ENCODE measurements around the gene SSR2.
"Not testable (repeated sequence)": the region's sequence is repeated elsewhere in the genome, so short reads cannot be mapped to it uniquely, and the experiment has no call there.

The SSR2 gene

DNA sequence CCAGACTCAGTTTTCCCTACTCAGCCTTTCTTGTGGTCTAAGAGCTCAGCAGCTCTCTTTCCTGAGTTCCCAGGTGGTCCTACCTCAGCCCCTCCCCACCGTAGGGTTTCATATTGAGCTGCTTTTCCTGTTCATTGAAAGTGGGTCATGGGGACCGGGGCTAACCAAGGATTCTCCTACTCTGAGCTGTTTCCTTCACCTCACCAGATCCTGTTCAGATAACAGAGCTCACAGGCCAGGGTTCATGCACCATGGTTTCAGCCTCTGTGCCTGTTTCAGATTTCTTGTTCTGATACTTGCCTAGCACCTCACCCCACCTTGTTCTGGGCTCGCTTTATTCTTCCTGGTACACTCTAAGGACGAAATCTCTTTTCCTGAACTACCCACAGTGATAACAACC is 24.3 kb upstream of the SSR2 start:
- FAIRE-seq: no peak

DNA sequence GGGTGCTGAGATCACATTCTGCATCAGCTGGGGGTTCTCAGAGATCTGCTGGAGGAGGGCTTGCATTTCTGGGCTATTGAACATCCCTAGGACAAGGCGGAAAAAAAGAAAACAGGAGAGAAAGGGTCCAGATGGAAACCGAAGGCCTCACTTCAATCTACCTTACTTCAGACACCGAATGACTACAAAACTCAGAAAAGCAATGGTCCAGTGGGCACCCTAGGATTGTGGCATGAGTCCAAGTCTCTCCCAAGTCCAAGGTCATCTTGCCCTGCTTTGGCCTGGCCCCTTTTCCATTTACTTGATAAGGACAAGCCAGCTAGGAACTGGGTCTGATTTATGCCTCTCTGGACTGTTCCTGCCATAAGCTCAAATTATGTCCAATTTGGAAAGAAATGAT is 22.1 kb upstream of the SSR2 start:
- FAIRE-seq: no peak

DNA sequence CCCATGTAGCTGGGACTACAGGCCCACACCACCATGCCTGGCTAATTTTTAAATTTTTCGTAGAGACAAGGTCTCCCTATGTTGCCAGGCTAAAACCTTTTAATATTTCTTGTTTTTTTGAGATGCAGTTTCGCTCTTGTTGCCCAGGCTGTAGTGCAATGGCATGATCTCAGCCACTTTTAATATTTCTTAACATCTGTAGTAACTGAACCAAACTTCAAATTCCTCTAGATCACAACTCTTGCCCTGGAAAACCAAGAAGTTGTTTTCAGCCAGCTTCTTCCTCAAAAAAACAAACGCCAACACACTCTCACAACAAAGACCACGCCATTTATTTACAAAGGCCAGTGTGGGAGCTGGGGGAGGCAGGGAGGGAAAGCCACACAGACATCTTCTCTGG is 14.2 kb upstream of the SSR2 start:
- not testable (repeated sequence) for FAIRE-seq

DNA sequence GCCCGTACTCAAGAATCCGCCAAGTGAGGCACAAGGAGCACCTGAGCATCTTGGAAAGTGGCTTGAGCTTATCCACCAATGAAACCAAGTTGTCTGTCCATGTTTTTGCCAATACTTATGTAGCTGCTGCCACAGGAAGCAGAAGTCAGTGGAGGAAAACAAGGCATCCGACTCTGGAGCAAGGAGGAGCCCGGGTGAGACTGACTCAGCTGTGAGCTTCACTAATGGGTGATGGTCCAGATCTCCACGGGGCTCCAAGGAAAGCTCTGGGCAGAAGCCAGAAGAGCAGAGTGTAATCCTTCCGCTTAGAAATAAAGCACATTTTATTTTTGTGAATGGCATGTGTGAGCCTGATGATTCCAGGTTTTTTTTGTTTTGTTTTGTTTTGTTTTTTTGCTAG is 12.3 kb upstream of the SSR2 start:
- no peak for FAIRE-seq

DNA sequence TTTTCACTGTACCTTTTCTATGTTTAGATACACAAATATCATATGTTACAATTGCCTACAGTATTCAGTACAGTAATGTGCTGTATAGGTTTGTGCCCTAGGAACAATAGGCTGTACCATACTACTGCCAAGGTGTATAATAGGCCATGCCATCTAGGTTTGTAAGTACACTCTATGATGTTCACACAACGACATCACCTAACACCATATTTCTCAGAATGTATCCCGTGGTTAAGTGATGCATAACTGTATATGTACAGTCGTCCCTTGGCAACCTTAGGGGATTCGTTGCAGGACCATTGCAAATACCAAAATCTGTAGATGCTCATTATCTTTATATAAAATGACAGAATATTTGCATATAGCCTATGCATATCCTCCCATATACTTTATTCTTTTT is 5.8 kb upstream of the SSR2 start:
- FAIRE-seq: no peak

- no peak for FAIRE-seq
Measured at GRCh38 chr1:156025876-156026275, 5.1 kb upstream of the SSR2 start.

GRCh38 chr1:156024801-156025200 is 4.0 kb upstream of the SSR2 start:
- FAIRE-seq: no peak

GRCh38 chr1:156021954-156022353 is 1.2 kb upstream of the SSR2 start:
- FAIRE-seq: no peak

- FAIRE-seq: no peak
Measured at GRCh38 chr1:156021093-156021428, 310 bp upstream of the SSR2 start.

DNA sequence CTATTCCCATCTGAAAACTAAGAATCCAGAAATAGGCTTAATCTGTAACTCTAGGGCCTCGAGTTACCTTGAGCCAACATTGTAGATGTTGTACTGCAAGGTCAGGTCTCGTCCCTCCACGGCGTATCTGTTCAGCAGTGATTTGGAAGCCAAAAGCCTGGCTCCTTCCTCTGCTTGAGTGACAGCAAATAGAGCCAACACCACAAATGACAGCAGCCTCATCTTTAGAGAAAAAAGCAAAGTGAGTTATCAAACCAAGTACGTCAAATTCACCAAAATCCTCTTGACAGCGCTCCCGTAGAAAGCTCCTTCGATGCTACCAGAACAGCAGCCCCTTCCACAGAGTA is 832 bp downstream of the SSR2 start:
- FAIRE-seq: no peak

GRCh38 chr1:156014829-156015228 is 5.9 kb downstream of the SSR2 start:
- FAIRE-seq: no peak

DNA sequence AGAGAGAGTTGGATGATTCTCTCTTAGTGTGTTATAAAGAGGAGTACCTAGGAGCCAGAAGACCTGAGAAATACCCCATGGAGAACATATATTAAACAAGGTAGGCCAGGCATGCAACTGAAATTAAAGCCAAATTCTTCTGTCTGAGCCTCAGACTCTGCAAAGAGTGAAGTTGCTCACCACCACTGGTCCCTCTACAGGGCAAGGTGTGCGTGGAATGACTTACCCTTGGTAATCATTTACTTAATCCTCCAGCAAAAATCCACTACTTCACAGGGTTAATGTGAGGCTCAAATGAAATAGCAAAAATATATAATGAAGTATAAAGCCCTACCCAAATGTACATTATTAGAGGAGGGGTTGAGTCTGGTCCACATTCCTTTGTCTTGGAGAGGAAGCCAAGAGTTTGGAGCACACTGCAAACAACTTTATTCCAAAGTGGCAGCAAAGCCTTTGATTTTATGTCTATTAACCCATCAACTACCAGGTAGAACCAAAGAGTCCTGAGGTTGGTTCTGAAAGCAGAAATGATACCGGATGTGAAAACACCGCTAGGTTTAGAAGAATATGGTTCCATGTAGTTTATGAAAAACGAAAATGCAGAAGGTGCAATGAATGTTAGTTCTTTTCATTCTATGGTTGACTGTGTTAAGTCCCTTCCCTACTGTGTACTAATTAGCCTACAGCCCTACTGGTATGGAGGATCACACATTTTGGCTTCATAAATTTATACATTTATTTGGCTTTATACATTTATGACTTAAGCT is 8.5 kb downstream of the SSR2 start:
- FAIRE-seq: no peak

GRCh38 chr1:156009404-156009803 is 11.3 kb downstream of the SSR2 start:
- no peak for FAIRE-seq

- no peak for FAIRE-seq
Measured at GRCh38 chr1:156006666-156007376, 13.9 kb downstream of the SSR2 start.

GRCh38 chr1:156004843-156005584 is 15.7 kb downstream of the SSR2 start:
- no peak for FAIRE-seq

GRCh38 chr1:156003923-156004188 is 16.9 kb downstream of the SSR2 start:
- FAIRE-seq: no peak

DNA sequence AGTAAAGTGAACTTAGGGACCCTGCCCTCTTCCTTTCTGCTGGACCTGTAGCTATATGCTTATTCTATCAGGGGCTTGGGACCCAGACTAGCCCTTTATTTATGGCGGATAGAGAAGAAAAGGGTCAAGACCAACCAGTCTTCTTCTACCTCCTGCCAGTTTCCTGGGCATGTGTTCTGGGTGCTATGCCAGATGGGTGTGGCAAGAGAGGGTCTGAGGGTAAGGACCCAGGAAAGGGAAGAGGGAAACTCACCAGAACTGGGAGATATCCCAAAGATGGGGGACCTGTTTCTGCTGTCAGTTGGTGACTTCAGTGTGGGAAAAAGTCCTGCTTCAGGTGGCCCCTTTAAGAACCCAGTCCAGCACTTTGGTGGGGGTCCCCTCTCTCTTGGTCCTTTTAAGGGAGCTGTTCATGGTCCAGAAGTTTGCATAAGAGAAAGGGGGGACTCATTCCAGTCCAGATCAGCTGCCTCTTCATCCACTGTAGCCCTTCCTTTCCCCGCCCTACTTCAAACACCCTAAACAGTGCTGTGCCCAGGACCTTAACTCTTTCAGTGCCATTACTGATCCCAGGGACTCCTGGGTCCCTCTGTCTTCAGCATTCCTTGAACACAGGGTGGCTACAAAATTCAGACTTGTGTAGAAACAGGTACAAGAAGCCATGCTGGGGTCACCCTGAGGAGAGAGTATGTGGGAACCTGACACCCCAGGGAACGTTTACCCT is 18.4 kb downstream of the SSR2 start:
- FAIRE-seq: no peak

GRCh38 chr1:156001662-156002171 is 19.0 kb downstream of the SSR2 start:
- no peak for FAIRE-seq

- no peak for FAIRE-seq
Measured at GRCh38 chr1:156001021-156001661, 19.6 kb downstream of the SSR2 start.

DNA sequence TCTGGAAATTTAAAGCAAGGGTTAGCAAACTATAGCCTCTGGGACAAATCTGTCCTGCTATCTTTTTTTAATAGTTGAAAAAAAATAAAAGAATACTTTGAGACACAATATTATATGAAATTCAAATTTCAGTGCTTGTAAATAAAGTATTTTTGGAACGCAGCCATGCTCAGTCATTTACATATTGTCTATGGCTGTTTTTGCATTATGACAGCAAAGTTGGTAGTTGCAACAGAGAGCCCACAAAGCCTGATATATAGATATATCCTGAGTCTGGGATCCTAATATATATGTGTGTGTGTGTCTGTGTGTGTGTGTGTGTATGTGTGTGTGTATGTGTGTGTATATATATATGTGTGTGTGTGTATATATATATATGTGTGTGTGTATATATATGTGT is 20.8 kb downstream of the SSR2 start:
- no peak for FAIRE-seq

- FAIRE-seq: no peak
Measured at GRCh38 chr1:155996166-155996565, 24.6 kb downstream of the SSR2 start.

DNA sequence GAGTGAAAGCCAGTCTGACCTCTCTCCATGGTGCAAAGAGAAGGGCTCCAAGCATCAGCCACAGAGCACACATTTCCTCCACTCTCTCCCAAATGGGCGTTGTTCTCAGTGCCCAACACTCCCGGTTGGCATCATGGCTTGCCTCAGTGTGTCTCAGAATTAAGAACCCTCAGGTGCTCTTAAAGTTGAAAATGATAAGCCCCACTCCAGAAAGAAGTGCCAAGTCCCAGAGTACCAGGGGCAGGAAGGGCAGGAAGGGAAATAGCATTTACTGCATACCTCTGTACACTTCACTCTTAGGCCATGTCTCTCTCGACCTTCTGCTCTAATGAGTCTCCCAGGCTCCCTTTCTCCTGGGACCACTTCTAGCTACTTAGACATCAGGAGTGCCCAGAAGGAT is 27.2 kb downstream of the SSR2 start:
- no peak for FAIRE-seq

All from islet of Langerhans (tissue), 1 donor.